Kidney (tissue), 14 donors: ENCODE results near the gene TEP1. TPM values are rescaled to one million over a fixed set of nuclear protein-coding genes. Genes with fewer than 3 reads are reported as not detected.

ENCODE experiments used
- DNase-seq, 5 donors: peaks; one replicate each; pipeline ENCODE4 v3.0.0-alpha.2; 2013 to 2020
- FAIRE-seq: peaks from 2 replicates; lab custom pipeline; 2012; peaks lifted over from hg19 to GRCh38; lab: Jason Lieb, UNC
- H3K27ac ChIP-seq, 2 donors: one replicate each; pipeline ENCODE4 v1.7.0; 2013; ENCODE audit warnings: low read depth in 2 of 2, low read length in 2 of 2, inconsistent platforms in 1 of 2
- H3K27me3 ChIP-seq: one replicate; pipeline ENCODE4 v1.7.1; 2013; ENCODE audit warnings: low read length, inconsistent platforms; ENCODE audit not compliant: control insufficient read depth, insufficient read depth
- H3K36me3 ChIP-seq, 3 donors: one replicate each; pipeline versions ENCODE4 v1.7.0 to v1.7.1; 2013; ENCODE audit warnings: low read length in 3 of 3, control low read depth in 1 of 3, inconsistent platforms in 1 of 3; ENCODE audit not compliant: insufficient read depth in 3 of 3, control insufficient read depth in 2 of 3
- H3K4me1 ChIP-seq, 3 donors: one replicate each; pipeline versions ENCODE4 v1.7.0 to v1.7.1; 2013; ENCODE audit warnings: low read length in 3 of 3, inconsistent platforms in 1 of 3, low read depth in 1 of 3; ENCODE audit not compliant: control insufficient read depth in 2 of 3, insufficient read depth in 2 of 3
- H3K4me3 ChIP-seq, 3 donors: one replicate each; pipeline versions ENCODE4 v1.7.0 to v1.8.1; 2013; ENCODE audit warnings: low read length in 3 of 3, control low read depth in 1 of 3, inconsistent platforms in 1 of 3
- H3K9ac ChIP-seq, 3 donors: one replicate each; pipeline versions ENCODE4 v1.7.0 to v1.7.1; 2013; ENCODE audit warnings: low read length in 3 of 3, control low read depth in 1 of 3, inconsistent platforms in 1 of 3
- H3K9me3 ChIP-seq, 3 donors: one replicate each; pipeline versions ENCODE4 v1.7.0 to v1.7.1; 2013; ENCODE audit warnings: low read length in 3 of 3, control low read depth in 1 of 3, inconsistent platforms in 1 of 3; ENCODE audit not compliant: control insufficient read depth in 2 of 3, insufficient read depth in 1 of 3
- CTCF ChIP-seq: IDR thresholded peaks from 3 replicates; pipeline ENCODE4 v1.5.1; 2012; ENCODE audit warnings: mild to moderate bottlenecking, moderate library complexity, borderline replicate concordance; ENCODE audit not compliant: insufficient read depth; ENCODE audit errors: extremely low read depth
- intact Hi-C: fragments of 100-400 bp; cut with DNase I; formaldehyde crosslinking; loops from one replicate; pipeline ENCODE4 v1.11.1; 2022
- polyA plus RNA-seq: library from polyadenylated mRNA; stranded (reverse); fragments of 350-450 nt; fragmentation: Illumina TruSeq; extraction: RNeasy Lipid Tissue Mini Kit (QIAGEN cat#74804); gene quantifications from one replicate; pipeline ENCODE4 v1.2.3, GENCODE V29; 2014; ENCODE audit warnings: low read depth, low replicate concordance; ENCODE audit not compliant: insufficient read depth
- total RNA-seq: library from RNA; stranded (reverse); fragmentation: NEBNext Ultra II Directional; extraction: Animal tissue kit (Norgen Biotek cat#: 25700); gene quantifications from one replicate; pipeline ENCODE4 v1.2.1, GENCODE V29; 2021
- donor health status: control.
- donor health status: control.
- donor health status: control.
- donor health status: control.
- donor health status: control.
- donor health status: DM: yes; HTN: yes; CAD: no.
- donor health status: Normal renal cell carcinoma (clear cell type).

The TEP1 gene
- total and polyA plus RNA-seq, 2 donors from 2014 or later, result 11.2 to 45.2 TPM

GRCh38 chr14:20409226-20409625 is 4.1 kb downstream of the TEP1 start:
- Histone ChIP-seq H3K9me3 (no peaks in the 10 kb centered on the region), H3K9ac (no peak overlapping the region), H3K36me3 (peaks cover 0 to 25% (median 23%) of the 10 kb centered on the region in 3 donors), H3K4me1 (peaks cover 0 to 6% (median 3%) of the 10 kb centered on the region in 3 donors), H3K27me3 (no peaks in the 10 kb centered on the region), H3K4me3 (no peak overlapping the region), H3K27ac (no peak overlapping the region)
- no peak for TF ChIP-seq CTCF
- DNase-seq, result no peak
- FAIRE-seq, result no peak
- intact Hi-C loops, result no loop called here

DNA sequence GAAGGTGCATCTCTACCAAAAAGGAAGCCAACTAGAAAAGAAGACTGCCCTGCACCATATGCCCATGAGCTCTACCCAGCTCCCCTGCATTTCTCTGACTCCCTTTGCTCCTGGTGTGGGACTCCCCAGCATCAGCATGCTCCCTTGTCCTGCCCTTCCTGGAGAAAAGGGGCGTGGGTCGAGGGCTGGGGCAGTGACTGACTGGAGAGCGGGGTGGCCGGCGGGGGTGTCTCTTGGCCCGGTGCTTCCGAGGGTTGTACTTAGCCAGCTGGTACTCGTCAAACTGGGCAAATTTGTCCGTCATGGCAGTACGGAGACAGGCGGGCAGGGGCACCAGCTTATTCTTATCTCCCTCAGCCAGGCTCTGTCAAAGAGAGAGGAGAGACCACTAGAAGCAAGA is 9.8 kb downstream of the TEP1 start:
- FAIRE-seq (no peak), DNase-seq (no peak)
- no peaks in the 10 kb centered on the region for H3K4me1 ChIP-seq
- intact Hi-C loops, result no loop called here
- no peak overlapping the region for H3K9ac ChIP-seq
- no peaks in the 10 kb centered on the region for H3K27me3 ChIP-seq
- no peak overlapping the region for H3K4me3 ChIP-seq
- H3K9me3 ChIP-seq, result no peaks in the 10 kb centered on the region
- TF ChIP-seq CTCF, result no peak
- H3K36me3 ChIP-seq, result peaks cover 2 to 40% (median 38%) of the 10 kb centered on the region in 3 donors
- no peak overlapping the region for H3K27ac ChIP-seq

DNA sequence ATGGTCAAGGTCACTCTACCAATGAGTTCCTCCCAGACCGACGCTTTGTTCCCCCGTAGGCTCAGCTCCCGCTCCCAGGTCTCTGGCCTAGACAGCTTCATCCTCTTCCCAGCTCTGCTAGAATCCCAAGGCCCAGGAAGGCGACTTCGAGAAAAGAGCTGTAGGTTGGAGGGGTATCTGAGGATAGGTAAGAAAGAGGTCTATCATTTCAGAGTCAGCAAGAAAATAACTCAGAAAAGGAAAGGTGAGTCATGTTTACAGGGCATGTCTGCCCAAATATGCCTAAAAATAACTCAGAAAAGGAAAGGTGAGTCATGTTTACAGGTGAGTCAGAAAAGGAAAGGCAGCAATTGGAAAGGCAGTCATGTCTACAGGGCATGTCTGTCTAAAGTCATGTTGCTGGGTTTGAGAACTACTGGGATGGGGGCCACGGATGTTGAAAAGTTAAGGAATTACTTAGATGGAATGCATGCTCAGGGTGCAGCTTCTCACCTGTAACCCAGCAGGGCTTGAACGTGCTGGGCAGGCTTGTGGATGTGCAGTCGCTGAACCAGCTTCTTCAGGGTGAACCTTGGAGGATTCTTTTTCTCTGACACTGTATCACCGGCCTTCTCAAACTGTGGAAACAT is 12.2 kb downstream of the TEP1 start:
- Histone ChIP-seq H3K9me3 (no peaks in the 10 kb centered on the region), H3K27me3 (no peaks in the 10 kb centered on the region), H3K4me3 (no peak overlapping the region), H3K36me3 (peaks cover 2 to 34% (median 25%) of the 10 kb centered on the region in 3 donors), H3K9ac (no peak overlapping the region), H3K4me1 (no peaks in the 10 kb centered on the region), H3K27ac (no peak overlapping the region)
- TF ChIP-seq CTCF, result no peak
- FAIRE-seq (no peak), DNase-seq (no peak)
- intact Hi-C loops, result no loop called here

- no peak overlapping the region for H3K27ac ChIP-seq
- no peaks in the 10 kb centered on the region for H3K27me3 ChIP-seq
- no peak for DNase-seq
- FAIRE-seq, result no peak
- no peak overlapping the region for H3K4me3 ChIP-seq
- TF ChIP-seq CTCF, result no peak
- H3K36me3 ChIP-seq, result peaks cover 2 to 36% (median 28%) of the 10 kb centered on the region in 3 donors
- no peaks in the 10 kb centered on the region for H3K4me1 ChIP-seq
- no peak overlapping the region for H3K9ac ChIP-seq
- intact Hi-C loops, result no loop called here
- no peaks in the 10 kb centered on the region for H3K9me3 ChIP-seq
Observed at GRCh38 chr14:20400589-20400964, 12.7 kb downstream of the TEP1 start.
